Measurements from ENCODE around the gene GSS.
A peak's percentile ranks its signal among the peaks of the same experiment; 100 is the strongest.

The GSS gene

GRCh38 chr20:34922654-34923381, 32.8 kb downstream of the GSS start:
- Histone ChIP-seq H3K27ac (peak overlapping the region; percentile 4 to 89), H3K4me3 (peak overlapping the region; percentile 3)
- no peak for TF ChIP-seq CTCF (IDR thresholded peaks at IDR 0.05)
- DNase-seq (ENCODE audit: low spot score), result no peak

- DNase-seq (ENCODE audit: low spot score), result no peak
- Histone ChIP-seq H3K4me3 (no peak overlapping the region), H3K27ac (peak overlapping the region in 1 of 2 donors; percentile 89)
- no peak for TF ChIP-seq CTCF (IDR thresholded peaks at IDR 0.05)
Observed at GRCh38 chr20:34921436-34921835, 34.2 kb downstream of the GSS start.

GRCh38 chr20:34920055-34920454, 35.6 kb downstream of the GSS start:
- TF ChIP-seq CTCF (IDR thresholded peaks at IDR 0.05), result no peak
- no peak overlapping the region for H3K4me3 ChIP-seq

GRCh38 chr20:34916774-34917354, 38.7 kb downstream of the GSS start:
- no peak for TF ChIP-seq CTCF (IDR thresholded peaks at IDR 0.05)
- no peak overlapping the region for H3K27ac ChIP-seq
- H3K4me3 ChIP-seq, result no peak overlapping the region
- no peak for DNase-seq (ENCODE audit: low spot score)

More at GRCh38 chr20:34920055-34920454, 35.6 kb downstream of the GSS start:
- H3K27ac ChIP-seq, result no peak overlapping the region
- DNase-seq (ENCODE audit: low spot score), result no peak

GRCh38 chr20:34915749-34916455, 39.7 kb downstream of the GSS start:
- no peak for TF ChIP-seq CTCF (IDR thresholded peaks at IDR 0.05)
- Histone ChIP-seq H3K27ac (no peak overlapping the region), H3K4me3 (no peak overlapping the region)
- no peak for DNase-seq (ENCODE audit: low spot score)

GRCh38 chr20:34915131-34915530, 40.5 kb downstream of the GSS start:
- DNase-seq (ENCODE audit: low spot score), result no peak
- no peak for TF ChIP-seq CTCF (IDR thresholded peaks at IDR 0.05)
- H3K4me3 ChIP-seq, result no peak overlapping the region
- no peak overlapping the region for H3K27ac ChIP-seq
